ENCODE measurements around the gene MEGF6.
"Not testable (repeated sequence)": the region's sequence is repeated elsewhere in the genome, so short reads cannot be mapped to it uniquely, and the experiment has no call there.

MEGF6 gene

DNA sequence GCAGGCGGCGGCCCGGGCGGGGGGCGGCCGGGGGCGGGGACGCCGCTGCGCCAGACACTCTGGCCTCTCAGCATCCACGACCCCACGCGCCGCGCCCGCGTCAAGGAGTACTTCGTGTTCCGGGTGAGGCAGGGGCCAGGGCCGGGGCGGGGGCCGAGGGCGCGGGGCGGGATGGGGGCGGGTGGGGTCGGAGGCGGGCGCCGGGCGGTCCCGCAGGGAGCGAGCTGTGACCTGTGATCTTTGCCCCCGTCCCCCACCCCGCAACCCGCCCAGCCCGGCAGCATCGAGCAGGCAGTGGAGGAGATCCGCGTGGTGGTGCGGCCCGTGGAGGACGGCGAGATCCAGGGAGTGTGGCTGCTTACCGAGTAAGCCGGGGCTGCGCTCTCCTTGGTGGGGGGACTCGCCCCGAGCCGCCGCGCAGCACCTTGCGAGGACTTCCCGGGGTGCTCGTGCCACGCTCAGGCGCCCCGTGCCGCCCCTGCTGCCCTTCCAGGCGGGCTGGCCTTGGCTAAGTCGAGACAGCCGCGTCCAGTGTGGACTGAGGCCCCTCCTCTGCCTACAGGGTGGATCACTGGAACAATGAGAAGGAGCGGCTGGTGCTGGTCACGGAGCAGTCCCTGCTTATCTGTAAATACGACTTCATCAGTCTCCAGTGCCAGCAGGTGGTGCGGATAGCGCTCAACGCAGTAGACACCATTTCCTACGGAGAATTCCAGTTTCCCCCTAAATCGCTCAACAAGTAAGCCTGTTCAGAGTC, 14.0 kb upstream of the MEGF6 start:
- H3K9me3 ChIP-seq (ENCODE audit: control insufficient read depth, low read length) = no peaks in the 10 kb centered on the region
- peak overlapping the region; percentile 92 for H3K4me3 ChIP-seq (ENCODE audit: extremely low read depth, insufficient read depth, low read length, poor library complexity, severe bottlenecking)
- H3K36me3 ChIP-seq (ENCODE audit: control insufficient read depth, insufficient read depth, low read length) = peaks cover 43% of the 10 kb centered on the region
- 4 to 9% methylated on average over 35 to 37 of the region's 71 CpGs for WGBS, 2 experiments (ENCODE audit: insufficient coverage in 2 of 2)
- peaks cover 9% of the 10 kb centered on the region for H3K4me1 ChIP-seq (ENCODE audit: control insufficient read depth, insufficient read depth, low read length, poor library complexity, severe bottlenecking)
- H3K27ac ChIP-seq (ENCODE audit: low read depth, low read length, severe bottlenecking) = peak overlapping the region; percentile 23

DNA sequence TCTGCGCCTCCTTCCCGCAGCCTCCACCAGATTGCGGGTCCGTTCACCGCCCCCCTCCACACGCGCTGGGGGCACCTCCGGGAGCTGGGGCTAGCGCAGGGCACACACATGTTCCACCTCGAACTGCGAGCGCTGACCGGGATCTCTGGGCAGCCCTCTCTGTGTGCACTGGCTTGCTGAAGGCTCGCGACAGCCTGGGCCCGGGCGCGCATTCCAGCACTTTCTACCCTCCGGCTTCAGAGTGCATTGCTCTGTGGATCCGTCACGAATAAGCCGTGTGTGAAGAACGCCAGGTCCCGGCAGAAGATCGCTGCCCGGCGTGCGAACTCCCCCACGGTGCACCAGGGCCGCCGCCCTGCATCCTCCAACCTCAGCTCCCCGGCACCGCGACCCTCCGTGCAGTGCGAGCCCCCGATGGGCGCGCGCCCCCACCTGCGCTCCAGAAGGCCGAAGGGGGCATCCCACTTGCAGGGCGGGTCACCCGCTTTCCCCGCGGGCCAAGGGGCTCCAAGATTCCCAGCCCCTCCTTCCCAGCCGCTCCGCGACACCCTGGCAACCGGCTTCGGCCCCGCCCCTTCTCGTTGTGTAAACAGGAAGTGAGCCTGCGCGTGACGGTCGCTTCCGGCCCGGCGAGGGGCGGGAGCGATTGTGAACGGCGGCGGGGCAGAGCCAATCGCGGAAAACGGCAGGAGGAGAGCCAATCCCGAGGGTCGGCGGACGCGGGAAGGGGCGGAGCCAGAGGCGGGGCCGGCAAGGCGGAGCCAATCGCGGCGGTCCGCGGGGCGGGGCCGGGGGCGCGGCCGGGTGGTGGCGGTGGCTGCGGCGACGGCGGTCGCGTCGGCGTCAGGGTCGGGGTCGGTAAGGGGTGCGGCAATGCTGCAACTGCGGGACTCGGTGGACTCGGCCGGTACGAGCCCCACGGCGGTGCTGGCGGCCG, 13.2 kb upstream of the MEGF6 start, which contains the start of gene TPRG1L:
Gene TPRG1L (plus strand): TSS at position 816 of the 937 bp plus-strand sequence. CDS start 58 bp downstream, at position 874.
- peaks cover 9% of the 10 kb centered on the region for H3K4me1 ChIP-seq (ENCODE audit: control insufficient read depth, insufficient read depth, low read length, poor library complexity, severe bottlenecking)
- no peaks in the 10 kb centered on the region for H3K9me3 ChIP-seq (ENCODE audit: control insufficient read depth, low read length)
- H3K27ac ChIP-seq (ENCODE audit: low read depth, low read length, severe bottlenecking) = peak within 1 kb of the TSS; percentile 49
- H3K4me3 ChIP-seq (ENCODE audit: extremely low read depth, insufficient read depth, low read length, poor library complexity, severe bottlenecking) = peak within 1 kb of the TSS; percentile 92
- H3K36me3 ChIP-seq (ENCODE audit: control insufficient read depth, insufficient read depth, low read length) = peaks cover 34% of the 10 kb centered on the region
- 1% methylated on average over 60 to 90 of the region's 108 CpGs for WGBS, 2 experiments (ENCODE audit: insufficient coverage in 2 of 2)

DNA sequence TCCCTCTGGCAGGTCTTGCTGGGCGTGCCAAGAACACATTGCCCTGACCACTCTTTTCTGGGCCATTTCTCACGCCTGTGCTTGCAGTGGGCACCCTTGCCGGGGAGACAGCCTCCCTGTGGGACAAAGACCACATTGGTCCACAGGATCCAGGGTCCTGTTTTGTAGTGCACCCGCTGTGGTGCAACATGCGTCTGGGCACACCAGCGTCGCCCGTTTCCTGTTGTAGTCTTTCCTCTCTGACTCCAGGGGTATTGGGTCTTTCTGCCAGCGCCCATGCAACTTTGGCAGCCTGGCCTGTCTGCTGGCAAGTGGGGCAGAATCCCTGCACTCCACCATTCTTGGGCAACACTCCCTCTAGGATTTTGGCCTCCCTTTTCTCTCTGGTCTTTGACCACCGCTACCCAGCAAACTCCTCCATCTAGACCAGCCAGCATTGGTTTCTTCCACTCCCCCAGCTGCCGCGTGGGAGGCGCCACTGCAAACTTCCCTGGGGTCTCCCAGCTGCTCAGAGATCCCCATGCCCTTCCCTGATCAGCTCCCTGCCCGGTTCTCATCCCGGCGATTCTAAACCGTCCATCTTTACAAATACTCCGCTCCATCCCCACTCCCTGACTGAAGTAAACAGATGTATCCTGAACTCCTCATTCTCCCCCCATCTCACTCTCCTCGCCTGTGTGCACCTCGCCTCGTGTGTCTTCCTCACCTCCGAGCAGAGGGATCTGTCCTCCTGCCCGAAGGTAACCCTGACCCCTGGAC, 12.3 kb upstream of the MEGF6 start:
- Histone ChIP-seq H3K9me3 (ENCODE audit: control insufficient read depth, low read length) (no peaks in the 10 kb centered on the region), H3K36me3 (ENCODE audit: control insufficient read depth, insufficient read depth, low read length) (peaks cover 26% of the 10 kb centered on the region), H3K4me3 (ENCODE audit: extremely low read depth, insufficient read depth, low read length, poor library complexity, severe bottlenecking) (peak overlapping the region; percentile 92), H3K4me1 (ENCODE audit: control insufficient read depth, insufficient read depth, low read length, poor library complexity, severe bottlenecking) (peaks cover 9% of the 10 kb centered on the region), H3K27ac (ENCODE audit: low read depth, low read length, severe bottlenecking) (no peak overlapping the region)
- 42% methylated on average over 21 to 23 of the region's 23 CpGs for WGBS, 2 experiments (ENCODE audit: insufficient coverage in 2 of 2)

DNA sequence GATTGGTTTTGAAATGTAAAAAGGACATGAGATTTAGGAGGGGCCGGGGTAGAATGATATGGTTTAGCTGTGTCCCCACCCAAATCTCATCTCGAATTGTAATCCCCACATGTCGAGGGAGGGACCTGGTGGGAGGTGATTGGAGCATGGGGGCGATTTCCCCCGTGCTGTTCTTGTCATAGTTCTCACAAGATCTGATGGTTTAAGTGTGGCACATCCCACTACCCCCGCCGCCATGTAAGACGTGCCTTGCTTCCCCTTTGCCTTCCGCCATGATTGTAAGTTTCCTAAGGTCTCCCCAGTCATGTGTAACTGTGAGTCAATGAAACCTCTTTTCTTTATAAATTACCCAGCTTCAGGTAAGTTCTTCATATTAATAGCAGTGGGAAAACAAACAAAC, 10.8 kb upstream of the MEGF6 start:
- not testable (repeated sequence) for H3K9me3 ChIP-seq (ENCODE audit: control insufficient read depth, low read length); H3K27ac ChIP-seq (ENCODE audit: low read depth, low read length, severe bottlenecking); H3K4me3 ChIP-seq (ENCODE audit: extremely low read depth, insufficient read depth, low read length, poor library complexity, severe bottlenecking)
- Histone ChIP-seq H3K4me1 (ENCODE audit: control insufficient read depth, insufficient read depth, low read length, poor library complexity, severe bottlenecking) (peaks cover 12% of the 10 kb centered on the region), H3K36me3 (ENCODE audit: control insufficient read depth, insufficient read depth, low read length) (peaks cover 11% of the 10 kb centered on the region)
- WGBS, 2 experiments (ENCODE audit: insufficient coverage in 2 of 2) = 78 to 79% methylated on average over 5 to 6 of the region's 9 CpGs

DNA sequence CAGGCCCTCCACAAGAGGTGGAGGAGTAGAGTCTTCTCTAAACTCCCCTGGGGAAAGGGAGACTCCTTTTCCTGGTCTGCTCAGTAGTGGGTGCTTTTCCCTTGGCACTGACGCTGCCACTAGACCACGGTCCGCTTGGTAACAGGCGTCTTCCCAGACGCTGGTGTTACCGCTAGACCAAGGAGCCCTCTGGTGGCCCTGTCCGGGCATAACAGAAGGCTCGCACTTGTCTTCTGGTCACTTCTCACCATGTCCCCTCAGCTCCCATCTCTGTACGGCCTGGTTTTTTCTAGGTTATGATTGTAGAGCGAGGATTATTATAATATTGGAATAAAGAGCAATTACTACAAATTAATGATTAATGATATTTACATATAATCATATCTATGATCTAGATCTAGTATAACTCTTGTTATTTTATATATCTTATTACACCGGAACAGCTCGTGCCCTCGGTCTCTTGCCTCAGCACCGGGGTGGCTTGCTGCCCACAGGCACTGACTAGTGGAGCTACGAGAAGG, 9.9 kb upstream of the MEGF6 start:
- not testable (repeated sequence) for H3K4me3 ChIP-seq (ENCODE audit: extremely low read depth, insufficient read depth, low read length, poor library complexity, severe bottlenecking); H3K27ac ChIP-seq (ENCODE audit: low read depth, low read length, severe bottlenecking); H3K9me3 ChIP-seq (ENCODE audit: control insufficient read depth, low read length); H3K36me3 ChIP-seq (ENCODE audit: control insufficient read depth, insufficient read depth, low read length)
- 68 to 85% methylated on average over 4 to 5 of the region's 15 CpGs for WGBS, 2 experiments (ENCODE audit: insufficient coverage in 2 of 2)
- H3K4me1 ChIP-seq (ENCODE audit: control insufficient read depth, insufficient read depth, low read length, poor library complexity, severe bottlenecking) = peaks cover 12% of the 10 kb centered on the region

DNA sequence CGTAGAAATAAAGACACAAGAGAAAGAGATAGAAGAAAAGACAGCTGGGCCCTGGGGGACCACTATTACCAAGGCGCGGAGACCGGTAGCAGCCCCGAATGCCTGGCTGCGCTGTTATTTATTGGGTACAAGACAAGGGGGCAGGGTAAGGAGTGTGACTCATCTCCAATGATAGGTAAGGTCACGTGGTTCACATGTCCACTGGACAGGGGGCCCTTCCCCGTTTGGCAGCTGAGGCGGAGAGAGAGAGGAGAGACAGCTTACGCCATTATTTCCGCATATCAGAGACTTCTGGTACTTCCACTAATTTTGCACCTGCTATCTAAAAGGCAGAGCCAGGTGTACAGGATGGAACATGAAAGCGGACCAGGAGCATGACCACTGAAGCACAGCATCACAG, 9.4 kb upstream of the MEGF6 start:
- Histone ChIP-seq H3K4me1 (ENCODE audit: control insufficient read depth, insufficient read depth, low read length, poor library complexity, severe bottlenecking) (peaks cover 10% of the 10 kb centered on the region), H3K27ac (ENCODE audit: low read depth, low read length, severe bottlenecking) (no peak overlapping the region), H3K36me3 (ENCODE audit: control insufficient read depth, insufficient read depth, low read length) (no peaks in the 10 kb centered on the region), H3K9me3 (ENCODE audit: control insufficient read depth, low read length) (no peaks in the 10 kb centered on the region), H3K4me3 (ENCODE audit: extremely low read depth, insufficient read depth, low read length, poor library complexity, severe bottlenecking) (no peak overlapping the region)
- 90 to 92% methylated on average over 10 to 11 of the region's 12 CpGs for WGBS, 2 experiments (ENCODE audit: insufficient coverage in 2 of 2)

DNA sequence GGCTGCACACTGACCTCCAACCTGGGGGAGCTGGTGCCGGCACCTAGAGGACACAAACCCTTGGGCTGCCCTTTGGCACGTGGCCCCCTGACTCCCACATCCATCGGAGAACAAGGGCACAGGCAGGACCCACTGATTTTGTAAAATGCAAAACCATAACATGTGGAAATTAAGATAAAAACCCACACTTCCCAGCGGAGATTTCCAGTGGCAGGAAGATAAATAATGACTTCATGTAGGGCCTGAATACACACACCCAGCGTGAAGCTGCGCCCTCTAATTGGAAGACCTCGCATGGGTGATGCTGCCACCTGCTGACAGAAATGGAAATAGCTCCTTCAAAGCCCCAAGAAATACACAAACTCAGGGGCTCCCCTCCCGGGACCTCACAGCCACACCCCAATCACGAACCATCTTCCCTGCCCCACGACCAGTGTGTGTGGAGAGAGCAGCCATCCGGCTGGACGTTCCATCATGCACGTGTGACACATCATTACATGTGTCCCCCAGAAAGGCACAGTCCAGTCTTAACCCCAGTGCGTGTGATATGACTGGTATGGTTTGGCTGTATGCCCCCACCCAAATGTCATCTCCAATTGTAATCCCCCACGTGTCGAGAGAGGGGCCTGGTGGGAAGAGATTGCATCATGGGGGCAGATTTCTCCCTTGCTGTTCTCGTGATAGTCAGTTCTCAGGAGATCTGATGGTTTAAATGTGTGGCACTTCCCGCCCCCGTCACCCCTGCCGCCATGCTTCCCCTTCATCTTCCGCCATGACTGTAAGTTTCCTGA, 7.8 kb upstream of the MEGF6 start:
- 25 to 29% methylated on average over 8 to 13 of the region's 21 CpGs for WGBS, 2 experiments (ENCODE audit: insufficient coverage in 2 of 2)

DNA sequence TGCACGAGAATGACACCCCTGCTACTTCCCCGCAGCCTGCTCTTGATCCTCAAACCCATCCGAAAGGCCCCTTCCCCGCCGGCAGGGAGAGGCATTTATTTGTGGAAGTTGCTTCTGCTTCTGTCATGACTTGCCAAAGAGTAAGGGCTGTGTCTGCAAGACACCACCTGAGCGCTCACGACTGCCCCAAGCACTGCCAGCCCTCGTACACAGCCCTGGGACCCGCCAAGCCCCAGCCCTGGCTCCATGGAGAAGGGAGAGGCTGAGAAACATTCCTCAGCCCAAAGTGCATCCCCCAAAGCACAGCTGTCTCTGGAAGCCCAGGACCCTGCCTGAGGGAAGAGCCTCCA, 7.2 kb upstream of the MEGF6 start:
- H3K27ac ChIP-seq (ENCODE audit: low read depth, low read length, severe bottlenecking) = no peak overlapping the region
- no peaks in the 10 kb centered on the region for H3K36me3 ChIP-seq (ENCODE audit: control insufficient read depth, insufficient read depth, low read length)
- no peak overlapping the region for H3K4me3 ChIP-seq (ENCODE audit: extremely low read depth, insufficient read depth, low read length, poor library complexity, severe bottlenecking)
- peaks cover 22% of the 10 kb centered on the region for H3K4me1 ChIP-seq (ENCODE audit: control insufficient read depth, insufficient read depth, low read length, poor library complexity, severe bottlenecking)
- WGBS, 2 experiments (ENCODE audit: insufficient coverage in 2 of 2) = 90 to 94% methylated on average over 7 to 9 of the region's 9 CpGs
- H3K9me3 ChIP-seq (ENCODE audit: control insufficient read depth, low read length) = no peaks in the 10 kb centered on the region

More for the DNA sequence above, 7.8 kb upstream of the MEGF6 start:
- Histone ChIP-seq H3K27ac (ENCODE audit: low read depth, low read length, severe bottlenecking) (no peak overlapping the region), H3K4me1 (ENCODE audit: control insufficient read depth, insufficient read depth, low read length, poor library complexity, severe bottlenecking) (peaks cover 19% of the 10 kb centered on the region), H3K4me3 (ENCODE audit: extremely low read depth, insufficient read depth, low read length, poor library complexity, severe bottlenecking) (no peak overlapping the region), H3K36me3 (ENCODE audit: control insufficient read depth, insufficient read depth, low read length) (no peaks in the 10 kb centered on the region), H3K9me3 (ENCODE audit: control insufficient read depth, low read length) (no peaks in the 10 kb centered on the region)

DNA sequence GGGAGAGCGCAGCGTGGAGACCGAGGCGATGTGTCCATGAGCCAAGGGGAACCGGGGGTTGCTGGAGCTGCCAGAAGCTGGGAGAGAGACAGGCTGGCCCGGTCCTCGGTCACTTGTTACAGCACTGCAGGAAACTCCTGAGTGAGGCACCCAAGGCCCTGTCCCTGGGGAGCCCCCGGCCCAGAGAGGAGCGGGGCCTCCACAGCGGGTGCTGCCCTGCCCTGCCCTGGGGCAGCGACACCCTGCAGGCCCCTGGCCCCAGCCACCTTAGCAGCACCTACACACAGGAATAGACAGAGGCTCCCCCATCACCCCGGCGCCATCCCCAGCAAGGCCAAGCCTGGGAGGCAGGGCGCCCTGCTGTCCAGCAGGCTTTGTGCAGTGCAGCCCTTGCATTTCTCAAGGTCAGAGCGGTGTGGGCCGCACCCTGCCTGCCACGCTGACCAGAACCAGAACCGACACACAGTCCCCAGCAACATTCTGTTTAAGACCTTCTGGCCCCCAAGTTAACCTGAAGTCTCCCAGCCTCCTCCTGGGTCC, 6.6 kb upstream of the MEGF6 start:
- WGBS, 2 experiments (ENCODE audit: insufficient coverage in 2 of 2) = 87 to 98% methylated on average over 12 to 16 of the region's 18 CpGs
- Histone ChIP-seq H3K36me3 (ENCODE audit: control insufficient read depth, insufficient read depth, low read length) (no peaks in the 10 kb centered on the region), H3K9me3 (ENCODE audit: control insufficient read depth, low read length) (no peaks in the 10 kb centered on the region), H3K4me1 (ENCODE audit: control insufficient read depth, insufficient read depth, low read length, poor library complexity, severe bottlenecking) (peaks cover 26% of the 10 kb centered on the region), H3K27ac (ENCODE audit: low read depth, low read length, severe bottlenecking) (no peak overlapping the region), H3K4me3 (ENCODE audit: extremely low read depth, insufficient read depth, low read length, poor library complexity, severe bottlenecking) (no peak overlapping the region)
